RWPE2 (cell line): ENCODE measurements around the gene SH3TC2.
"Not testable (repeated sequence)": the region's sequence is repeated elsewhere in the genome, so short reads cannot be mapped to it uniquely, and the experiment has no call there.

ENCODE experiments used
- ATAC-seq: fragments of 200-7000 bp; cut with Tn5 transposase; 3 replicates; pipeline ENCODE4 v1.9.1; 2021; ENCODE audit warnings: low read depth
- DNase-seq: peaks from one replicate; pipeline ENCODE4 v3.0.0-alpha.2; 2020; ENCODE audit warnings: low spot score
- H3K27ac ChIP-seq: fragments of 450-650 bp; 2 replicates; pipeline ENCODE4 v1.5.1; 2017; ENCODE audit warnings: mild to moderate bottlenecking; ENCODE audit not compliant: poor library complexity, severe bottlenecking
- H3K27me3 ChIP-seq: fragments of 250-450 bp; sonication (Bioruptor Pico); 2 replicates; pipeline ENCODE4 v1.5.1; 2021; ENCODE audit warnings: mild to moderate bottlenecking, moderate library complexity; ENCODE audit not compliant: insufficient read depth, poor library complexity, severe bottlenecking
- H3K36me3 ChIP-seq: fragments of 250-450 bp; sonication (Bioruptor Pico); 2 replicates; pipeline ENCODE4 v1.5.1; 2020; ENCODE audit warnings: low read depth, mild to moderate bottlenecking, moderate library complexity
- H3K4me1 ChIP-seq: fragments of 250-450 bp; sonication (Bioruptor Pico); 2 replicates; pipeline ENCODE4 v1.5.1; 2021; ENCODE audit warnings: mild to moderate bottlenecking, moderate library complexity; ENCODE audit not compliant: insufficient read depth, poor library complexity, severe bottlenecking
- H3K4me3 ChIP-seq: fragments of 250-450 bp; sonication (Bioruptor Pico); 2 replicates; pipeline ENCODE4 v1.5.1; 2021; ENCODE audit warnings: mild to moderate bottlenecking, moderate library complexity; ENCODE audit not compliant: severe bottlenecking
- H3K9me3 ChIP-seq: fragments of 250-450 bp; sonication (Bioruptor Pico); 2 replicates; pipeline ENCODE4 v1.5.1; 2021; ENCODE audit warnings: mild to moderate bottlenecking, moderate library complexity; ENCODE audit not compliant: severe bottlenecking
- TF ChIP-seq, protein P1 (sequence below): fragments of 450-650 bp; IDR thresholded peaks from one replicate; pipeline ENCODE4 v1.5.1; 2017; ENCODE audit warnings: mild to moderate bottlenecking, moderate library complexity; ENCODE audit not compliant: poor library complexity, severe bottlenecking

SH3TC2 gene

DNA sequence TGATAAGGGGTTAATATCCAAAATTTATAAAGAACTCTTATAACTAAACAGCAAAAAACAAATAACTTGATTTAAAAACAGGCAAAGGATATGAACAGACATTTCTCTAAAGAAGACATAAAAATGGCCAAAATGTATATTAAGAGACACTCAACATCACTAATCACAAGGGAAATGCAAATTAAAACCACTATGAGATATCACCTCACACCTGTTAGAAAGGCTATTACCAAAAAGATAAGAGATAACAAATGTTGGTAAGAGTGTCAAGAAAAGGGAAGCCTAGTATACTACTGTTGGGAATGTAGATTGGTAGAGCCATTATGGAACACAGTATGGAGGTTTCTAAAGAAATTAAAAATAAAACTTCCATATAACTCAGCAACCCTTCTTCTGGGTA lies 19.4 kb upstream of the SH3TC2 start:
- Histone ChIP-seq H3K9me3 (peaks cover 2% of the 10 kb centered on the region), H3K4me1 (no peaks in the 10 kb centered on the region), H3K4me3 (no peak overlapping the region), H3K27ac (no peak overlapping the region), H3K36me3 (no peaks in the 10 kb centered on the region), H3K27me3 (no peaks in the 10 kb centered on the region)
- DNase-seq, result no peak
- TF ChIP-seq, protein P1, sequence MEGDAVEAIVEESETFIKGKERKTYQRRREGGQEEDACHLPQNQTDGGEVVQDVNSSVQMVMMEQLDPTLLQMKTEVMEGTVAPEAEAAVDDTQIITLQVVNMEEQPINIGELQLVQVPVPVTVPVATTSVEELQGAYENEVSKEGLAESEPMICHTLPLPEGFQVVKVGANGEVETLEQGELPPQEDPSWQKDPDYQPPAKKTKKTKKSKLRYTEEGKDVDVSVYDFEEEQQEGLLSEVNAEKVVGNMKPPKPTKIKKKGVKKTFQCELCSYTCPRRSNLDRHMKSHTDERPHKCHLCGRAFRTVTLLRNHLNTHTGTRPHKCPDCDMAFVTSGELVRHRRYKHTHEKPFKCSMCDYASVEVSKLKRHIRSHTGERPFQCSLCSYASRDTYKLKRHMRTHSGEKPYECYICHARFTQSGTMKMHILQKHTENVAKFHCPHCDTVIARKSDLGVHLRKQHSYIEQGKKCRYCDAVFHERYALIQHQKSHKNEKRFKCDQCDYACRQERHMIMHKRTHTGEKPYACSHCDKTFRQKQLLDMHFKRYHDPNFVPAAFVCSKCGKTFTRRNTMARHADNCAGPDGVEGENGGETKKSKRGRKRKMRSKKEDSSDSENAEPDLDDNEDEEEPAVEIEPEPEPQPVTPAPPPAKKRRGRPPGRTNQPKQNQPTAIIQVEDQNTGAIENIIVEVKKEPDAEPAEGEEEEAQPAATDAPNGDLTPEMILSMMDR, result no peak
- ATAC-seq, result no peak

DNA sequence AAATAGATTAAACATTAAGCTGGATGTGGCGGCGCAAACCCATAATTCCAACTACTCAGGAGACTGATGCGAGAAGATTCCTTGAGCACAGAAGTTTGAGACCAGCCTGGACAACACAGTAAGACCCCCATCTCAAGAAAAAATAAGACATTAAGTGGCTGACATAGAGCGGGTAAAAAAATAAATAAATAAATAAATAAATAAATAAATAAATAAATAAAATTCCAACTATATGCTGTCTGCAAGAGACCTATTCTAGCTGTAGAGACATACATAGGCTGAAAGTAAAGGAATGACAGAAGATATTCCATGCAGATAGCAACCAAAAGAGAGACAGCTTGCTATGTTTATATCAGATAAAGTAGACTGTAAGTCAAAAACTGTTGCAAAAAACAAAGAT lies 17.4 kb upstream of the SH3TC2 start:
- Histone ChIP-seq H3K4me1 (no peaks in the 10 kb centered on the region), H3K36me3 (no peaks in the 10 kb centered on the region), H3K27me3 (no peaks in the 10 kb centered on the region), H3K9me3 (peaks cover 2% of the 10 kb centered on the region), H3K27ac (no peak overlapping the region), H3K4me3 (no peak overlapping the region)
- ATAC-seq, result no peak
- TF ChIP-seq, protein P1, result no peak
- no peak for DNase-seq

DNA sequence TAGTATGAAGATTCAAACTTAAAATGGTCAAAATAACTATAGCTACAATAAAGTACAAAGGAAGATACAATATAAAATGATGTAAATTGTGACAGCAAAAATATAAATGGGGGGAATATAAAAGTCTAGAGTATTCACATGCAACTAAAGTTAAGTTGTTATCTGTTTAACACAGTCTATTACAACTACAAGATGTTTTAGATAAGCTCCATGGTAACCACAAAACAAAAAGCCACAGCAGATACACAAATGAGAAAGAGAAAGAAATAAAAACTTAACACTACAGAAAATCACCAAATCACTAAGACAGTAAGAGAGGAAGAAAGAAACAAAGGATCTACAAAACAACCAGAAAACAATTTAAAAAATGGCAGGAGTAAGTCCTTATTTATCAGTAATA lies 17.0 kb upstream of the SH3TC2 start:
- ATAC-seq (no peak), DNase-seq (no peak)
- Histone ChIP-seq H3K9me3 (peaks cover 2% of the 10 kb centered on the region), H3K36me3 (no peaks in the 10 kb centered on the region), H3K4me3 (no peak overlapping the region), H3K4me1 (no peaks in the 10 kb centered on the region), H3K27ac (no peak overlapping the region), H3K27me3 (no peaks in the 10 kb centered on the region)
- TF ChIP-seq, protein P1, result no peak

DNA sequence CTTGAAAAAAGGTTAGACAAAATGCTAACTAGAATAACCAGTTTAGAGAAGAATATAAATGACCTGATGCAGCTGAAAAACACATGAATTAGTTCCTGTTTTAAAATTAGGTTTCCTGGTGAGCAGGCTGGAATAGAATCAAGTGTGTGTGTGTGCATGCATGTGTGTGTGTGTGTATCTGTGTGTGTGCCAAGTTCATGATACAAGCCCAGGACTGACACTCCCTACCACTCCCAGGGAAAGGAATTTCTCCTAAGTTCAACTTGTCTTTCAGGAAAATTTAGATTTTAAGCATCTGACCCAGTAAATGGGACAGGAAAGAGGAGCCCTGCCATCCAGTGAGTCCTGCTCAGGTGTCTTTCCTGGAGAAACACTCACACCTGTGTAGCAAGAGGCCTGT lies 11.2 kb upstream of the SH3TC2 start:
- H3K4me1 ChIP-seq, result peaks cover 34% of the 10 kb centered on the region
- peak; percentile 51 for ATAC-seq
- H3K36me3 ChIP-seq, H3K4me3 ChIP-seq, H3K9me3 ChIP-seq, H3K27me3 ChIP-seq, DNase-seq: not testable (repeated sequence)
- peak overlapping the region; percentile 78 for H3K27ac ChIP-seq

DNA sequence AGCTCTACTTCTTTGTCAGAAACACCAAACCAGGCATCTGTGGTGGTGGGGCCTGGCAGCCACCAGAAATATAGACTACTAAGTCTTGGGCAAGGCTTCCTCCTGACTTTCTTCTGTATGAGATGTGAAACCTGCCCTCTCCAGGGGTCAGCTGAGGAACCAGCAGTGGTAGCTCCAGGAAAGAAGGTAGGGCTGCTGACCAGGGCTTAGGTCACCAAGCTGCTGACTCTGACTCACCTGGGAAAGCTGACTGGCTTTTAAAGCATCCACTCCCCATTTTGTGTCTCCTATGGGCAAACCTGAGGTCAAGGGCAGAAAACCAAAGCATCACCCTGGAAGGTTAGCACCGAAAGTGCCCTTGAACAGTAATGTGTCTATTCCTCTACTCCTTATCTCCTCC lies 10.4 kb upstream of the SH3TC2 start:
- Histone ChIP-seq H3K9me3 (no peaks in the 10 kb centered on the region), H3K27me3 (no peaks in the 10 kb centered on the region), H3K4me1 (peaks cover 34% of the 10 kb centered on the region), H3K4me3 (no peak overlapping the region), H3K27ac (peak overlapping the region; percentile 78), H3K36me3 (no peaks in the 10 kb centered on the region)
- peak; percentile 33; the same call in 2 of the 3 replicates for ATAC-seq
- TF ChIP-seq, protein P1, result no peak
- DNase-seq, result no peak

DNA sequence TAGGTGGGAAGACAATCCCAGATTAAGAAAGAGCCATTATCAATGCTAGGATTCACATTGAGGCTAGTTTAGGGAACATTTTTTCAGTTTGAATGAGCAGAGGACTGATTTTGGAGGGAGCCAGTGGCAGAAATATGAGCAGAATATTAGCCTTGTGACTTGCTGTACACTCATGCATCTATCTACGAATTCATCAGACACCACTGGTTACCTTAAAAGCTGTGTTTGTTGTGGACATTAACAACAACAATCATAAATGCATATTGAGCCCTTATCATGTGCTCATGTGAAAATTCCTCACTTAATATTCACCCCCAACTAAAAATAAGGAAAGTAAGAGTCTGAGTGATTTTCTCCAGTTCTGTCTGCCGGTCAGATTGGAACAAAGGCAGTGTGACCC lies 9.9 kb upstream of the SH3TC2 start:
- Histone ChIP-seq H3K4me1 (peaks cover 34% of the 10 kb centered on the region), H3K4me3 (no peak overlapping the region), H3K36me3 (no peaks in the 10 kb centered on the region), H3K27ac (peak overlapping the region; percentile 78), H3K9me3 (no peaks in the 10 kb centered on the region), H3K27me3 (no peaks in the 10 kb centered on the region)
- ATAC-seq (no peak), DNase-seq (no peak)
- TF ChIP-seq, protein P1, result no peak
